Measurements from ENCODE around the gene STUM. TPM values are rescaled to one million over a fixed set of nuclear protein-coding genes. Genes with fewer than 3 reads are reported as not detected.

Gene STUM
- polyA plus RNA-seq, 1 donor (not counting 4 experiments of a cell fraction or from before 2014, with no cell fraction given), result 0.01 TPM

- FAIRE-seq, result peak; percentile 82
Observed at GRCh38 chr1:226547754-226548191, 791 bp upstream of the STUM start.

GRCh38 chr1:226549094-226549936 lies 751 bp downstream of the STUM start:
- Histone ChIP-seq H3K27me3 (ENCODE audit: control insufficient read depth, extremely low read depth, insufficient read depth, low read length) (peaks cover 53% of the 10 kb centered on the region), H3K4me1 (ENCODE audit: control insufficient read depth, extremely low read depth, insufficient read depth, low read length) (peaks cover 7% of the 10 kb centered on the region), H3K4me3 (ENCODE audit: control insufficient read depth in 2 of 3, extremely low read depth in 1 of 3, insufficient read depth in 2 of 3, low read depth in 1 of 3, low read length in 3 of 3) (peak overlapping the region in 2 of 3 experiments; percentile 39 to 47), H3K4me2 (ENCODE audit: control insufficient read depth, extremely low read depth, insufficient read depth, low read depth, low read length) (peak overlapping the region; percentile 73), H3K36me3 (ENCODE audit: control insufficient read depth in 2 of 2, extremely low read depth in 1 of 2, insufficient read depth in 2 of 2, low read length in 2 of 2) (no peaks in the 10 kb centered on the region), H2AFZ (ENCODE audit: control insufficient read depth, low read length) (no peak overlapping the region), H3K9me3 (ENCODE audit: control insufficient read depth, low read depth, low read length) (no peaks in the 10 kb centered on the region), H3K79me2 (ENCODE audit: control insufficient read depth, insufficient read depth, low read length) (no peaks in the 10 kb centered on the region), H3K27ac (ENCODE audit: control insufficient read depth, insufficient read depth, low read length) (no peak overlapping the region), H3K9me1 (ENCODE audit: control insufficient read depth, extremely low read depth, insufficient read depth, low read length) (no peaks in the 10 kb centered on the region), H3K9ac (ENCODE audit: control insufficient read depth, extremely low read depth, insufficient read depth, low read length) (no peak overlapping the region), H4K20me1 (ENCODE audit: control insufficient read depth, extremely low read depth, insufficient read depth, low read length) (no peaks in the 10 kb centered on the region)
- DNase-seq (ENCODE audit: low read depth, low spot score) (no peak), FAIRE-seq (no peak)
- no peak for TF ChIP-seq CTCF (optimal IDR thresholded peaks at IDR 0.05 in 1 of 3, IDR thresholded peaks at IDR 0.05 in 1 of 3, conservative IDR thresholded peaks at IDR 0.05 in 1 of 3; ENCODE audit: extremely low read depth in 1 of 3, insufficient read depth in 2 of 3, low read length in 3 of 3)
- TF ChIP-seq EZH2 (IDR thresholded peaks at IDR 0.05; ENCODE audit: low read length), result peak; percentile 100
- dilution Hi-C loops (cut with MboI; ENCODE audit: extremely low pct_ligation_motif_present, low sequenced_read_pairs), result no loop called here

More at GRCh38 chr1:226547754-226548191, 791 bp upstream of the STUM start:
- no peaks in the 10 kb centered on the region for H3K9me3 ChIP-seq (ENCODE audit: control insufficient read depth, low read depth, low read length)
- H3K4me3 ChIP-seq (ENCODE audit: control insufficient read depth in 2 of 3, extremely low read depth in 1 of 3, insufficient read depth in 2 of 3, low read depth in 1 of 3, low read length in 3 of 3), result no peak overlapping the region
- peaks cover 7% of the 10 kb centered on the region for H3K4me1 ChIP-seq (ENCODE audit: control insufficient read depth, extremely low read depth, insufficient read depth, low read length)
- peak overlapping the region; percentile 66 for H3K4me2 ChIP-seq (ENCODE audit: control insufficient read depth, extremely low read depth, insufficient read depth, low read depth, low read length)
- no peak overlapping the region for H3K27ac ChIP-seq (ENCODE audit: control insufficient read depth, insufficient read depth, low read length)
- dilution Hi-C loops (cut with MboI; ENCODE audit: extremely low pct_ligation_motif_present, low sequenced_read_pairs), result no loop called here
- DNase-seq (ENCODE audit: low read depth, low spot score), result peak; percentile 45
- no peak overlapping the region for H3K9ac ChIP-seq (ENCODE audit: control insufficient read depth, extremely low read depth, insufficient read depth, low read length)
- peak; percentile 92 to 99 (median 95) for TF ChIP-seq CTCF (optimal IDR thresholded peaks at IDR 0.05 in 1 of 3, IDR thresholded peaks at IDR 0.05 in 1 of 3, conservative IDR thresholded peaks at IDR 0.05 in 1 of 3; ENCODE audit: extremely low read depth in 1 of 3, insufficient read depth in 2 of 3, low read length in 3 of 3)
- no peak for TF ChIP-seq EZH2 (IDR thresholded peaks at IDR 0.05; ENCODE audit: low read length)
- peaks cover 47% of the 10 kb centered on the region for H3K27me3 ChIP-seq (ENCODE audit: control insufficient read depth, extremely low read depth, insufficient read depth, low read length)
- H2AFZ ChIP-seq (ENCODE audit: control insufficient read depth, low read length), result no peak overlapping the region
- H3K9me1 ChIP-seq (ENCODE audit: control insufficient read depth, extremely low read depth, insufficient read depth, low read length), result no peaks in the 10 kb centered on the region
- no peaks in the 10 kb centered on the region for H4K20me1 ChIP-seq (ENCODE audit: control insufficient read depth, extremely low read depth, insufficient read depth, low read length)
- H3K79me2 ChIP-seq (ENCODE audit: control insufficient read depth, insufficient read depth, low read length), result no peaks in the 10 kb centered on the region
- no peaks in the 10 kb centered on the region for H3K36me3 ChIP-seq (ENCODE audit: control insufficient read depth in 2 of 2, extremely low read depth in 1 of 2, insufficient read depth in 2 of 2, low read length in 2 of 2)

Data from keratinocyte (primary cell).